ENCODE data around the gene DPEP3.

GRCh38 chr16:67957622-67958021, 22.7 kb downstream of the DPEP3 start:
- TF ChIP-seq CTCF (conservative IDR thresholded peaks at IDR 0.05; ENCODE audit: low read depth, low read length), result no peak
- TF ChIP-seq EZH2 (IDR thresholded peaks at IDR 0.05; ENCODE audit: low read length, unreplicated experiment), result no peak
- TF ChIP-seq EZH2phosphoT487 (IDR thresholded peaks at IDR 0.05; ENCODE audit: borderline replicate concordance, low read length), result no peak
